Brain microvascular endothelial cell (primary cell): Measurements from ENCODE around the gene PLEKHG1.

ENCODE experiments used
- DNase-seq: peaks from one replicate; pipeline ENCODE4 v3.0.0-alpha.2; 2020
- H3K27ac ChIP-seq: fragments of 250-450 bp; sonication (Bioruptor Pico); 2 replicates; pipeline ENCODE4 v1.5.1; 2020; ENCODE audit warnings: mild to moderate bottlenecking, moderate library complexity
- H3K27me3 ChIP-seq: fragments of 250-450 bp; sonication (Bioruptor Pico); replicated peaks from 2 replicates; pipeline ENCODE4 v1.5.1; 2020; ENCODE audit warnings: mild to moderate bottlenecking
- H3K36me3 ChIP-seq: fragments of 250-450 bp; sonication (Bioruptor Pico); replicated peaks from 2 replicates; pipeline ENCODE4 v1.5.1; 2020; ENCODE audit warnings: mild to moderate bottlenecking
- H3K4me3 ChIP-seq: 2 replicates; pipeline ENCODE4 v1.5.1; 2011; ENCODE audit warnings: low read depth, mild to moderate bottlenecking, control low read depth, low read length, moderate library complexity
- in situ Hi-C: cut with HindIII; loops from 2 replicates; pipeline ENCODE4 v1.10.0; 2017; ENCODE audit warnings: low sequenced_read_pairs, low pct_ligation_motif_present
- TF ChIP-seq, protein P1 (sequence below): IDR thresholded peaks from 2 replicates; pipeline ENCODE4 v1.5.1; 2011; ENCODE audit warnings: low read depth, mild to moderate bottlenecking, moderate library complexity, low read length, control low read depth, inconsistent platforms; ENCODE audit errors: missing control alignments

PLEKHG1 gene

DNA sequence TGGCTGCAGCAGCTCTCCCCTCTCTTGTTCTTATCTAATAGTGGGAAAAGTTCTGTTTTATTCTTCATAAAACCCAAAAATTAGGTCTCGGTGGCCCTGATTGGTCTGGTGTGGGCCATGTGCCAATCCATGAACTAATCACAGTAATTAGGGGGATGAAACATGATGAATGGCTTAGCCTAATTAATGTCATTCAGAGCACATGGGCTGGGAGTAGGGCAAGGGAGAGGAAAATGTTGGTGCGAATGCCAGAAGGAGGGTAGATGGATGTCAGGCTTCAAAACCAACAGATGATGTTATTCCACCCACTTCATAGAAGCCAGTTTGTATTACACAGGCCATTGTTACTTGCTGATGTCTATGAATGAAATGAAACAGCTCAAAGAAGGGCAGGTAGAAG is 46.5 kb downstream of the PLEKHG1 start:
- in situ Hi-C loops = no loop called here
- TF ChIP-seq, protein P1, sequence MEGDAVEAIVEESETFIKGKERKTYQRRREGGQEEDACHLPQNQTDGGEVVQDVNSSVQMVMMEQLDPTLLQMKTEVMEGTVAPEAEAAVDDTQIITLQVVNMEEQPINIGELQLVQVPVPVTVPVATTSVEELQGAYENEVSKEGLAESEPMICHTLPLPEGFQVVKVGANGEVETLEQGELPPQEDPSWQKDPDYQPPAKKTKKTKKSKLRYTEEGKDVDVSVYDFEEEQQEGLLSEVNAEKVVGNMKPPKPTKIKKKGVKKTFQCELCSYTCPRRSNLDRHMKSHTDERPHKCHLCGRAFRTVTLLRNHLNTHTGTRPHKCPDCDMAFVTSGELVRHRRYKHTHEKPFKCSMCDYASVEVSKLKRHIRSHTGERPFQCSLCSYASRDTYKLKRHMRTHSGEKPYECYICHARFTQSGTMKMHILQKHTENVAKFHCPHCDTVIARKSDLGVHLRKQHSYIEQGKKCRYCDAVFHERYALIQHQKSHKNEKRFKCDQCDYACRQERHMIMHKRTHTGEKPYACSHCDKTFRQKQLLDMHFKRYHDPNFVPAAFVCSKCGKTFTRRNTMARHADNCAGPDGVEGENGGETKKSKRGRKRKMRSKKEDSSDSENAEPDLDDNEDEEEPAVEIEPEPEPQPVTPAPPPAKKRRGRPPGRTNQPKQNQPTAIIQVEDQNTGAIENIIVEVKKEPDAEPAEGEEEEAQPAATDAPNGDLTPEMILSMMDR = no peak
- Histone ChIP-seq H3K27me3 (no peaks in the 10 kb centered on the region), H3K4me3 (no peak overlapping the region), H3K27ac (no peak overlapping the region), H3K36me3 (no peaks in the 10 kb centered on the region)
- DNase-seq = no peak

DNA sequence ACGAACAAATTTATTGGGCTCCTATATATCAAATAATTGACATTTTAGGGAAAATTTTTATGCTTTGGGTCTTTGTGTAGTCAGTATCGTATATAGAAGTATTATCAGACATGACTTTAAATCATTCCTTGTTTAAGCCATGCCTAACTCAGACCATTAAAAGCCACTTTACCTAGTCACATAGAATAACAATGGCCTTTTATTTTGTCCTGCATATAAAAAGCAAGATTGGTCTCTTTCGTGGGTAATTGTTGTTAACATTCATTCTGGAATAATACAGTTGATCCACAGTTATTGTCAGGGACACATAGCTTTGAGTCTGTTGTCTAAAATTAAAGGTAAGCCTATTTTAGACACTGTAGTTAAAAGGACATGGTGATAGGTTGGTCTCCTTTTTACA is 47.4 kb downstream of the PLEKHG1 start:
- in situ Hi-C loops = no loop called here
- TF ChIP-seq, protein P1 = no peak

More for the DNA sequence above, 47.4 kb downstream of the PLEKHG1 start:
- no peak overlapping the region for H3K4me3 ChIP-seq
- no peak overlapping the region for H3K27ac ChIP-seq
- no peak for DNase-seq
- H3K36me3 ChIP-seq = no peaks in the 10 kb centered on the region
- H3K27me3 ChIP-seq = no peaks in the 10 kb centered on the region
